Gastrocnemius medialis (tissue), 4 donors: ENCODE data around the gene CACNG5.

Experiments
- POLR2A ChIP-seq, 2 donors: fragments of 450-650 bp; IDR thresholded peaks; one replicate each; pipeline ENCODE4 v1.6.1; 2017; ENCODE audit warnings: antibody characterized with exemption in 2 of 2, mild to moderate bottlenecking in 2 of 2, moderate library complexity in 2 of 2
- TF ChIP-seq, protein P1 (sequence below), 5 experiments: fragments of 450-650 bp in 3 of 5; fragments of 200-600 bp in 2 of 5; sonication (generic) in 2 of 5; IDR thresholded peaks in 4 of 5; conservative IDR thresholded peaks in 1 of 5; 1 replicate in 4 of 5; 2 replicates in 1 of 5; pipeline ENCODE4 v1.5.1; 2016 to 2019; ENCODE audit warnings: antibody characterized with exemption in 5 of 5, mild to moderate bottlenecking in 3 of 5, moderate library complexity in 3 of 5

- TF ChIP-seq, protein P1, sequence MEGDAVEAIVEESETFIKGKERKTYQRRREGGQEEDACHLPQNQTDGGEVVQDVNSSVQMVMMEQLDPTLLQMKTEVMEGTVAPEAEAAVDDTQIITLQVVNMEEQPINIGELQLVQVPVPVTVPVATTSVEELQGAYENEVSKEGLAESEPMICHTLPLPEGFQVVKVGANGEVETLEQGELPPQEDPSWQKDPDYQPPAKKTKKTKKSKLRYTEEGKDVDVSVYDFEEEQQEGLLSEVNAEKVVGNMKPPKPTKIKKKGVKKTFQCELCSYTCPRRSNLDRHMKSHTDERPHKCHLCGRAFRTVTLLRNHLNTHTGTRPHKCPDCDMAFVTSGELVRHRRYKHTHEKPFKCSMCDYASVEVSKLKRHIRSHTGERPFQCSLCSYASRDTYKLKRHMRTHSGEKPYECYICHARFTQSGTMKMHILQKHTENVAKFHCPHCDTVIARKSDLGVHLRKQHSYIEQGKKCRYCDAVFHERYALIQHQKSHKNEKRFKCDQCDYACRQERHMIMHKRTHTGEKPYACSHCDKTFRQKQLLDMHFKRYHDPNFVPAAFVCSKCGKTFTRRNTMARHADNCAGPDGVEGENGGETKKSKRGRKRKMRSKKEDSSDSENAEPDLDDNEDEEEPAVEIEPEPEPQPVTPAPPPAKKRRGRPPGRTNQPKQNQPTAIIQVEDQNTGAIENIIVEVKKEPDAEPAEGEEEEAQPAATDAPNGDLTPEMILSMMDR (IDR thresholded peaks at IDR 0.05 in 4 of 5, conservative IDR thresholded peaks at IDR 0.05 in 1 of 5): no peak
- no peak for TF ChIP-seq POLR2A (IDR thresholded peaks at IDR 0.05)
Observed at GRCh38 chr17:66910651-66911285, 75.9 kb downstream of the CACNG5 start.
